Left cardiac atrium (tissue), 4 donors: ENCODE measurements around the gene PHOSPHO2. TPM values are rescaled to one million over a fixed set of nuclear protein-coding genes. Genes with fewer than 3 reads are reported as not detected.

ENCODE experiments used
- ATAC-seq, 2 donors: fragments of 200-7000 bp; cut with Tn5 transposase; one replicate each; pipeline ENCODE4 v1.9.1; 2020; ENCODE audit warnings: mild to moderate bottlenecking in 2 of 2, moderate library complexity in 2 of 2
- DNase-seq: peaks from one replicate; pipeline ENCODE4 v3.0.0-alpha.2; 2020
- intact Hi-C, 2 donors: fragments of 100-400 bp; cut with DNase I; formaldehyde crosslinking; loops; one replicate each; pipeline versions ENCODE4 v1.14.1 to v1.15.1; 2022 to 2023
- total RNA-seq, 2 donors: library from RNA; stranded (reverse); fragmentation: NEBNext Ultra II Directional; extraction: Animal tissue kit (Norgen Biotek cat#: 25700); gene quantifications; one replicate each; pipeline ENCODE4 v1.2.1, GENCODE V29; 2021
- donor health status: DM: no; HTN: yes; CAD: no.
- donor health status: DM: no; HTN: yes; CAD: no; lungs with severe emphysema.
- donor health status: DM: yes; HTN: yes; CAD: no.
- donor health status: Dilated cardiomyopathy.

The PHOSPHO2 gene
- total RNA-seq, 2 donors from 2014 or later = 3.4 to 3.9 TPM

DNA sequence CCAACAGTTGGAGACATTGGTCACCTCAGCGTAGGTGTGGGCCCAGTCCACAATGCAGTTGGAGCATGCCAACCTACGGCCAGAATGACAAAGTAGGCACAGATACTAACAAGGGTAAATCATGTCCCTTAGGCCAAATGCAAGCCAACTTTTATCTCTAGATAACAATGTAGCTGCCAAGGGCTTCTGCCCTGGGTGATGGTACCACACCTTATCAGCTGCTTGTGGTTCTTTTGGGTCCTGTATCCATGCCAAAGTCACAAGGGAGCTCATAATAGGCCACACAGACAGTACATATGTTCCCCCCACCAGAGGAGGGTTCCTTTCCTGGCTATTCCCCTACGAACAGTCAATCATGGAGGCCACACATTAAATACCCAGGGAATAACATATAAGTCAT lies 19.1 kb downstream of the PHOSPHO2 start:
- no peak for DNase-seq
- peak in 1 of 2 donors; percentile 18 for ATAC-seq
- intact Hi-C loops = no loop called here

DNA sequence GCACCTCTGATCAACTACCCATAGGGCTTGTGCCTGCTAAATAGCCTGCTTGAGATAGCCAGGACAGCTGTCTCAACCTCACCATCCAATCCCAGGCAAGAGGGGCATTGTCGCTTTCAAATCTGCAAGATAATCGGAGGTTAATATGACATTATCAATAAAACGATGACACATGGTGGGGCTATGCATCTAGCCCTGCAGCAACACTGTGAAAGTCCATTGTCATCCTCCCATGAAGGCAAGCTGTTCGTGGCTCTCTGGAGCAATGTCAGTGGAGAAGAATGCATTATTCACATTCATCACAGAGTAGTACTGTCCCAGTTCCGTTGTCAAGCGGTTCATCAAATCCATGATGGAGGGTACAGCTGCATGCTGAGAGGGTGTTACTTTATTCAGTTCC lies 20.4 kb downstream of the PHOSPHO2 start:
- no peak for DNase-seq
- intact Hi-C loops = no loop called here
- no peak for ATAC-seq

DNA sequence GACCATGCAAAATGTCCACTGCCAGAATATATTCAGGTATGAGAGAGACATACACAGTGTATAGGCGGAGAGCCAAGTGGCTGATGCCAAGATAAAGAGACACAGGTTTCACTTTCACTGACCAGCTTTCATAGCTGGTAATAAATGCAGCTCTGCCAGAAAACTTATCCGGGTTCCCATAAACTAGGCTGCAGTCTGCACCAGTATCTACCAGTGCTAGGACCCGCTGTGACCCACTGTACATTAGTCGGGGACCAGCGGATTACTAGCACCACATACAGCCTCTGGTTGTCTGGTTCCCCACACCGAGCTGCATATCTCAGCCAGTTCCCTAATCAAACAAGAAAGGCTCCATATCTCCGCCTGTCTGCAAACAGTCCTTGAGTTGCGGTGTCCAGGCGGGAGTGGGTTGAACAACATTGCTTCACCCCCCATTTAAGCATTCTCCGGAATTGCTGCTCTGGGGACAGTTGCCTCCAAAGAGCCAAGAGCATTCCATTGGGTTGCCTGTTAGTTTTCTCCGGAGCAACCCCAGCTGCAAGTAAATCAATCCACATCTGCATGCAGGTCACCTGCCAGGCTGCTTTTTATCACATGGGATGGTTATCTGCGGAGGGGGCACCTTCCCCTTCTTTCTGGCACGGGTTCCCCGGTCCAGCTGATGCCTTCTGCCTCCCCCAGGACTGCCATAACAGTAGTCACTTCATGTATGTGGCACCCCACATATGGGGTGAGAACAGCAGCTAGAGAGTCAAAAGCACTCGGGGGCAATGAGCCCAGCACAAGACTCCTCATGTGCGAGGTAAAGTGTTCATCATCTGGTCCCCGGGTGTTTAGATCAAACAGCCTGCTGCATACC lies 21.3 kb downstream of the PHOSPHO2 start:
- DNase-seq (no peak), ATAC-seq (peak; percentile 16 to 21)
- intact Hi-C loops = no loop called here

DNA sequence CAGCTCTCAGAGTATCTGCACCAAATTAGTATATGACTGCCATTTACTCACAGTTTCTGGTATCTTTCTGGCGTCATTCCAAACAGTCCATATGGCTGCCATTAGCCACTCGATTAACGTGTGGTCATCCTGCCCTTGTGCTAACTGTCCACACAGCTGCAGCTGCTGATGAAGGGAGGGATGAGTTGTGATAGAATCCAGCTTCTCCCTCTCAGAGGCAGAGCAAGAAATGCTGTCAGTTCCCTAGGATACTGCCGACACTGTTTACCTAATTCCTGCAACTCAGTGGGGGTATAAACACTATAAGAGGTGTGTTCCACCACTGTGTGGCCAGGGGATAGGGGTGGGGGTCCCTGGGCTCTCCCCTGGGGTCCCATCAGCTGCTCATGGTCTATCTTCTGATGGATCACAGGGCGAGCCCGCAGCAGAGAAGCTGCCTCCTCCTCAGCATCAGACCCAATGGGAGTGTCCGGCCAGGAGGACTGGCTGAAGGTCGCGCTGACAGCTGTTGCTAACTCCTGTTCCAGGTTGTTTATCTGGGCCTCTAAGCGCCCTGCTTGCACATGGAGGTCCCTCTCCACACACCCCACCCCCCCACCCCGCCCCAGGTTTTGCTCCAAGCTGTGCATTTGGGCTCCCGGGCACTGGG lies 22.1 kb downstream of the PHOSPHO2 start:
- intact Hi-C loops = no loop called here
- ATAC-seq = peak in 1 of 2 donors; percentile 51
- no peak for DNase-seq

DNA sequence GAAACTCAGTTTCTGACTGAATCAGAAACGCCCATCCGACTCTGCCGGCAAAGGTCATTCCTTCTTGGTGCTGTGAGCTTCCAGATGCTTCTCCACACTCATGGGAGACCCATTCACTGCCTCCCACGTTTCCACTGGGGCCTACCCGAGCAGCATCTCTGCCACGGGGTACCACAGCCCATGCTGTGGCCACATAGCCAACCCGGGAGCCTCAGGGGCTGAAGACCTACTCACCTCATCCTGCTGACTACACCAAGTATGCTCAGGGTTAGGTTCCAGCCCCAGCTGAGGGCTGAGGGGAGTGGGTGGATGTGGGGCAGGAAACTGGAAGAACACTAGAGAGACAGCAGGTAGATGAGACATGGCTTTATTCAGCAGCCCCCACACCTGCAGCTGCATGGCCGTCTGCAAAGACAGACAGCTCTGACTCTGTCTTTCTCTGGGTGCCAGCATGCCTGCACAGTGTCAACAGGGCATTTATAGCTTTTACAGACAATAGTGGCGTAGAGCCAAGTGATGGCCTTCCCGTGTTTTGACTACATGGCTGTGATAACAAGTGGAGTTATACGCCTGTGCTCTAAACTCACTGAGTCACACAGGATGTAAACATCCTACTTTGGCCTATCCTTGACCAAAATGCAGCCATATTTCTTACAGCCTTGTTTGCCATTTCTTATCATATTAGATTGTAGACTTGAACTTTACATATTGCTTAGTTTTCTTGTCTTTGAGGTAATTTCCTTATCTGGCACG lies 22.8 kb downstream of the PHOSPHO2 start:
- intact Hi-C loops = no loop called here
- ATAC-seq (peak in 1 of 2 donors; percentile 24), DNase-seq (no peak)

DNA sequence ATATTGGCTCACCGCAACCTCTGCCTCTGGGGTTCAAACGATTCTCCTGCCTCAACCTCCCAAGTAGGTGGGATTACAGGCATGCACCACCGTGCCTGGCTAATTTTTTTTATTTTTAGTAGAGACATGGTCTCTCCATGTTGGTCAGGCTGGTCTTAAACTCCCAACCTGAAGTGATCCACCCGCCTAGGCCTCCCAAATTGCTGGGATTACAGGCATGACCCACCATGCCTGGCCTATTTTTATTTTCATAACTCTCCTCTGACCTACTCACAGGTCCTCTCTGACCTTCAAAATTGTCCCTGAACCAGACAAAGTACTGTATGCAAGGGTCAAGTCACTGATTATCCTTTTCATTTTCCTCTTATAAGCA lies 23.4 kb downstream of the PHOSPHO2 start:
- ATAC-seq (no peak), DNase-seq (no peak)
- intact Hi-C loops = no loop called here

DNA sequence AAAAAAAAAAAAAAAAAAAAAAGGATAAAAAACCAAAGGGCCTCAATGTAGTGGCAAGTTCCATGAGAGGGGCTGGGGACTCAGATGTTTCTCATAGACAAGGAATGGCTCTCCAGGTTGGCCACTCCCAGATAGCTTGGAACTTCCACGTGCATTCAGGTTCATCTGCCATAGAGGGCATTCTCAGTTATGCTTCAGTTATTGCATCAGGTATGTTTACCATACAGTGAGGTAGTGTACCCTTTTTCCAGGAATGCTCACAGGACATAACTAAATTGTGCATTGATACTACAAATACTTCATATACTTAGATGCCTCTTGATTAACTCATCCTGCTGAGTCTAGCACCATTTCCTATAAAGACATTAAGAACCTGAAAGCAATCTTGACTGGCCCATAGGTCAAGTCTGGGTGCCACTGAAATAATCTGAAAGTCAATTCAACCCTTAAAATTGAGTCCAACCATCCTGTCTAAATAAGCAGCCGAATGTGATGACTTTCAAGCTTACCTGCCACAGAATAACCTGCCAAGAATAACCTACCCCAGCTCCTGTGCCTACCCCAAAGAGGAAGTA lies 24.7 kb downstream of the PHOSPHO2 start:
- DNase-seq (no peak), ATAC-seq (no peak)
- intact Hi-C loops = no loop called here

DNA sequence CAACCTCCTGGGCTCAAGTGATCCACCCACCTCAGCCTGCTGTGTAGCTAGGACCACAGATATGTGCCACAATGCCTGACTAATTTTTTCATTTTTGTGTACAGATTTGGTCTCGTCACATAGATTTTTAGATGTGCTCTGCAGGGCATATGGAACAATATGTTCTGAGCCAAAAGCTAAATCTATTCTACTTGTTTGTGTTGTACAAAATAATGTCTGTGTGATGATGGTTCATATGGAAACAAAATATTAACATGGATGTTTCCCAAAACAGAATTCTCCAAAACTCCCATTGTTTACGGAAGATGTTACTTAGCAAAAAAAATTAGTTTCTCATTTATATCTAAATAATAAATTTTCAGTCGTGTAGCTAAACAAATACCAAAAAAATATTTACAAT lies 26.7 kb downstream of the PHOSPHO2 start:
- DNase-seq (no peak), ATAC-seq (no peak)
- intact Hi-C loops = no loop called here

DNA sequence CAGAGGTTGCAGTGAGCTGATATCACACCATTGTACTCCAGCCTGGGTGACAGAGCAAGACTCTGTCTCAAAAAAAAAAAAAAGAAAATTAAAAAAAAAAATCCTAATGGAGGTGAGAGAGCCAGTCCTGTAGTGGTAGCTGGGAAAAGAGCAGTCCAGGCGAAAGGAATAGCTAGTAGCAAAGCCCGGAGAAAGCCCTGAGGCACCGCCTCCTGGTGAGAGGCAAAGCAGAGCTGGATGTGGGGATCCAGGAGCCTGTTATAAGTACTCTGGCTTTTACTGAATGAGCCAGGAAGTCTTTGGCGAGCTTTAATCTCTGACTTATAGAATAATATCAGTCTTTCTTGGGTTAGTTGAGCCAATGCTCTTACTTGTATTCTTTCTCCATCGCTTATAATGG lies 32.8 kb downstream of the PHOSPHO2 start:
- intact Hi-C loops = no loop called here
- DNase-seq (no peak), ATAC-seq (no peak)

DNA sequence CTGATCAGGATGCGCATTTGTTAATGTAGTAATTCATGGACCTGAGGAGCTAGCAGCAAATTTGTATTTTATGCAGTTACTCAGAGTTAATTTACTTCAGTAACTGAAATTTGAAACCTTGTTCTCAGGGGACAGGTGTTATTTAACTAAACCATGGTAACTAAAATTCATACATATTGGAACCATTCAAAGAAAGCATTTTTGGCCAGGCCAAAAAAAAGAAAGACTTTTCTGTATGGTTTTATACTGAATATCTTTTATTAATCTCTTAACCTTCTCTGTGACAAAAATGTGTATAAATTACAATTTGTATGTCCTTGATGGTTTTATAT lies 35.0 kb downstream of the PHOSPHO2 start:
- DNase-seq (no peak), ATAC-seq (no peak)
- intact Hi-C loops = no loop called here

DNA sequence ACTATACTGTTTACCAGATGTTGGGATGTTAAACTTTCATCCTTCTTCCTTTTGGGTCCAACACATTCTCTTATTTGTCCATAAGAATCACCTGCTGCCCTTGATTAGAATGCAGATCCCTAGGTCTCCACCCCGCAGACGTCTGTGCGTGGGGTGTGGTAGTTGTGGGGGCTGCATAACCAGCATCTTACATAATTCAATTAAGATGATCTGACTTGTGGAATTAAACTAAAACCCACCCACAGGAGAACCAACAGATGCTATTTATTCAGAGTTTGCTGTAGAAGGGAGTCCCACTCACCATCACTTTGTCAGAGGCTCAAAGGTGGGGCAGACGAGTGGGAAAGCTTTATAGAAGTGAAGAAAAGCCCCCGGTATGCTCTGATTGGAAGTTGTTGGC lies 37.8 kb downstream of the PHOSPHO2 start:
- ATAC-seq (no peak), DNase-seq (no peak)
- intact Hi-C loops = no loop called here

DNA sequence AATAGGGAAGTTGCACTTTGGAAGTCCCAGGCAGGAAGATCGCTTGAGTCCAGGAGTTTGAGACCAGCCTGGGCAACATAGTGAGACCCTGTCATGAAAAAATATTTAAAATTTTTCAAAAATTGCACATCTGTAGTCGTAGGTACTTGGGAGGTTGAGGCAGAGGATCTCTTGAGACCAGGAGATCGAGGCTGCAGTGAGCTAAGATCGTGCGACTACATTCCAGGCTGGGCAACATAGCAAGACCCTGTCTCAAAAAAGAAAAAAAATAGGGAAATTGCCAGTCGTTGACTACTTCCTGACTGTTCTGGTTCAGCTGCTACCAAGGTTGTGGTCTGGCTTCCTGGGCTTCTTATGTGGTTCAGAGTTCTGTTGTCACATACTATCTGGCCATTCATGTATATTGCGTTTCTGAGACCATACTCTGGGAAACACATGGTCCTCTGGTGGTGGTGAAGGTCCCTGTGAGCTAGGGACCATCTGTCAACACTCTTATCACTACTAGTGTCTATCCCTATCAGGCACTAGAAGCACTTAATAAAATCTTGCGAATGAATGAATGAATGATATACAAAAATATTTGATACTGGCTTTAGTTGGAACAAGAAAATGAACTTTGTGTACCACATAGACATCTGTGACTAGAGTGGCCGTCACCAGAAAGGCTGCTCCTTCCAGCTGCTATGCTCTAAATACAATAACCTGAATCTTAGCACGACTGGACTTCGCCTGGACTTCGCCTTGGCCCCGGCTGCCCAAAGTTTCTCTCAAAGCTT lies 38.5 kb downstream of the PHOSPHO2 start:
- DNase-seq (no peak), ATAC-seq (peak; percentile 21 to 32)
- intact Hi-C loops = no loop called here

DNA sequence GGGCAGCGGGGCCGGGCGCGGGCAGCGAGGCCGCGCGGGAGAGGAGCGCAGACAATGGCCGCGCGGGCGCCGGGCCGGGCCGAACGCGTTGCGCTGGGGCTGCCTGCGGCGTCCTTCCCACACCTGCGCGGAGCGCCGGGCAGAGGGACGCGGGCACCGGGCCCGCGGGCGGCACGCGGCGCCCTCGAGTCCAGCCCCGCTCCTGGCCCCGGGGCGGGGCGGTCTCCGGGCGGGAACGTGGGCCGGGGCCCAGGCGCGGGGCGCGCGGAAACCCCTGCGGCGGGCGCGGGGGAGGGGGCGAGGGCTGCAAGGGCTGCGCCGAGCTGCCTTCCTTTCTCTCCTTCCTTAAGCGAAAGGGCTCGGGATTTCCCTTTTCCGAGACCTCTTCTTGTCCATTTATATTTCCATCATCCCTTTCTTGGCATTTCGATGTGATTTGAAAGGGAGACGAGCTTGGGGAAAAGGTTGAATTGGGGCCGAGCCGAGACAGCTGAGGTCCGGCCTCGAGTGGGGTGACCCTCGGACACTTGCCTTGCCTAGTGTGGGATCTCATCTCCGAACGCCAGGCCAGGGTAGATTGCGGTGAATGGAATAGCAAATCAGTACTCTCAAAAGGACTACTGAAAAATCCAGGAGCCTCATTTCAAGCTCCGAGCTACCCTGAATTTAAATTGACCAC lies 40.0 kb downstream of the PHOSPHO2 start:
- no peak for DNase-seq
- intact Hi-C loops = loop anchor here in 1 of 2 donors (2.0 kb wide), 1 partner anchor 40 kb away; the partner anchor contains the start of genes CFAP210 and PHOSPHO2

DNA sequence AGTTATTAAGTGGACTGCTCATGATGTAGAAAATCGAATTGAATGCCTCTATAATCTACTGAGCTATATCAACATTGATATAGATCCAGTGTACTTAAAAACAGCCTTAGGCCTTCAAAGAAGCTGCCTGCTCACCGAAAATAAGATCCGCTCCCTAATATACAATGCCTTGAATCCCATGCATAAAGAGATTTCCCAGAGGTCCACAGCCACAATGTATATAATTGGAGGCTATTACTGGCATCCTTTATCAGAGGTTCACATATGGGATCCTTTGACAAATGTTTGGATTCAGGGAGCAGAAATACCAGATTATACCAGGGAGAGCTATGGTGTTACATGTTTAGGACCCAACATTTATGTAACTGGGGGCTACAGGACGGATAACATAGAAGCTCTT lies 41.4 kb downstream of the PHOSPHO2 start:
- DNase-seq = no peak
- intact Hi-C loops = loop anchor here in 1 of 2 donors (2.0 kb wide), 1 partner anchor 41 kb away; the partner anchor contains the start of genes CFAP210 and PHOSPHO2
- no peak for ATAC-seq

More for the DNA sequence above, 40.0 kb downstream of the PHOSPHO2 start:
- ATAC-seq = peak; percentile 21 to 36

DNA sequence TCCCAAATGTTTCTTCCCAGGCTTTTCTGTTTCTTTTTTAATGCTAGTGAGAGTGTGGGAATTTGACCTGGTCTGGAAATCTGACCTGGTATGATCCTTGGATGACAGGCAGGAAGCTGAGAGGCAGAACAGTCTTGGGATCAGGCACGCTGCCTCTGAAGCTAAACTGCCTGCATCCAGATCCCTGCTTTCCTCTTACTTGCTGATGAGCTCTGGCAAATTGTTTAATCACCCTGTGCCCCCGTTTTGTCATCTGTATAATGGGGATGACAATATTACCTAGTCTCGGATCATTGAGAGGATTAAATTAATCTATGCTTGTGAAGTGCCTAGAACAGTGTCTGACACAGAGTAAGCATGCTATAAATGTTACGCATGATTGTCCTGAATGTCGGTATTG lies 42.6 kb downstream of the PHOSPHO2 start:
- DNase-seq (no peak), ATAC-seq (no peak)
- intact Hi-C loops = no loop called here

DNA sequence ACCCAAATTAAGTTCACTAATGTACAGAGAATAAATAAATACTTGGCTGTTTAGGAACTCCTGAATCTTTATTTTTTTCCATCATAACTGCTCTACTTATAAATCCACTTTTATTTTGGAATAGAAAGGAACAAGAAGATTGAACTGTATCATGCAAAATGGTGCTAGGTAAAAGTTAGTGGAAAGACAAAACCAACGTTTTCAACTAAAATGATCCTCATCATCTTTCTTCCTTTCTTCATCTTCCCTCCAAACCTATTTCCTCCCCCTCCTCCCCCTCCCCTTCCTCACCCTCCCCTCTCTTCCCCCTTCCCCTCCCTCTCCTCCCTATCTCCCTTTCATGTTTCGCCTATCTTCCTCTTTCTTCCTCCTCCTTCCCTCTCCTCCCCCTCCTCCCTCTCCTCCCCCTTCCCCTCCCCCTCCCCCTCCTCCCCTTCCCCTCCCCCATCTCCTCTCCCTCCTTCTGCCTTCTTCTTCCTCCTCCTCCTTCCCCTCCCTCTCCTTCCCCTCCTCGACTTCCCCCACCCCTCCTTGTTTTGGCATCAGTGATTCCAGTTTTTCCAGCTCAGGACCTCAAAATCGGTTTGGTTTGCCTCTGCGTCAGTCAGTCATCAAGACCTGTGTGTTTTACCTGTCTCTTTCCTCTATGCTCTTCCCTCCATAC lies 44.4 kb downstream of the PHOSPHO2 start:
- DNase-seq (no peak), ATAC-seq (no peak)
- intact Hi-C loops = no loop called here

DNA sequence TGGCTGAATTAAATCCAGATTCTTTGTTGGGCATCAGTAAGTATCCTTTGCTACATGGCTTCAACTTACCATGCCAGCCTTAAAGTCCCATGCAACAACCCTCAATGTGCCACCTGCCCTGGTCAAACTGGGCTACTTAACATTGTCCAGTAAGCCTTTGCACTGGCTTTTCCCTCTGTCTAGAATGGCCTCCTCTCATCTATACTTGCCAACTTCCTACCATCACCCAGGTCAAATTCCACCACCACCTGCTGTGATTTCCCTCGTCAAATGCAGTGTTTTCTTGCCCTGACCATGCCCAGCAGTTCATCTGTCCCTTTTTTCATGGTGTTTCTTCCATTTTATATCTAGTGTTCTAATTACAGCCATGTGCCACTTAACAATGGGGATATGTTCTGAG lies 45.1 kb downstream of the PHOSPHO2 start:
- DNase-seq (no peak), ATAC-seq (no peak)
- intact Hi-C loops = no loop called here

DNA sequence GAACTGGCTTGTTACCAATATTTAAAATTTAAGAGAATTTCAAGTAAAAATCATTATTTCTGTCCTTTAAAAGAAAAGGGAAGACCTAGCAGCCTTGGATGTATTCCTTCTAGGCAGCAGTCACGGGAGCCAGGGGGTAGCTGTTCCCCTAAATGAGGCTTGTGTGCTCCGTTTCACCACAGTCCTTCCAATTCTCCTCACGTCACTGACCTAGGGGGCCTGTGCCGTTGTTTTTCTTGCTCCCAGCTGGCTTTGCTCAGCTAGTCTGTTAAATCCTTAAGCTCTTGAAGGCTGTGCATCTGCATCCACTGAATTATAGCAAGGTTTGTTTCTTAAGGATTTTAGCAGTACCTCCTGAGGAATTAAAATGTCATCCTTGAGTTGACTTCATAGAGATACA lies 49.3 kb downstream of the PHOSPHO2 start:
- intact Hi-C loops = no loop called here
- DNase-seq (no peak), ATAC-seq (no peak)
